NOMO-1 (cell line): ENCODE results near the gene PPP5C.
"Not testable (repeated sequence)": the region's sequence is repeated elsewhere in the genome, so short reads cannot be mapped to it uniquely, and the experiment has no call there.

Experiments
- DNase-seq, 2 experiments: peaks; one replicate each; lab custom pipeline; 2025; ENCODE audit not compliant: unreplicated experiment in 2 of 2; lab: John Stamatoyannopoulos, UW

The PPP5C gene

DNA sequence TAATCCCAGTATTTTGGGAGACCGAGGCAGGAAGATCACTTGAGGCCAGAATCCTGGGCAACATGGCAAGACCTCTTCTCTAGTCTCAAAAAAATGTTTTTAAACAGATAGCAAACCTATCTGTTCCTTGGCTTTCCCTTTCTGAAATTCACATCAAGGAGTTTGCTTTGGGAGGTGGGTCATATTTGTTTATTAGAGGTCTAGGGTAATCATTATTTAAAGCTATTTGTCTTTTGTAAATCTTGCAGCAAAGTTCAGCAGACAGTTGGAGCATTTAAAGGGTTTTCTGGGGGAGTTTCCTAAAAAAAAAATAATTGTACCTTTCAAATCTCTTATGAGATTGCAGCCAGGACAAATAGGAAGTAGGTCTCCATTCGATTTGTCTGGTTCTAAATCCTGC lies 17.5 kb downstream of the PPP5C start:
- DNase-seq = no peak

DNA sequence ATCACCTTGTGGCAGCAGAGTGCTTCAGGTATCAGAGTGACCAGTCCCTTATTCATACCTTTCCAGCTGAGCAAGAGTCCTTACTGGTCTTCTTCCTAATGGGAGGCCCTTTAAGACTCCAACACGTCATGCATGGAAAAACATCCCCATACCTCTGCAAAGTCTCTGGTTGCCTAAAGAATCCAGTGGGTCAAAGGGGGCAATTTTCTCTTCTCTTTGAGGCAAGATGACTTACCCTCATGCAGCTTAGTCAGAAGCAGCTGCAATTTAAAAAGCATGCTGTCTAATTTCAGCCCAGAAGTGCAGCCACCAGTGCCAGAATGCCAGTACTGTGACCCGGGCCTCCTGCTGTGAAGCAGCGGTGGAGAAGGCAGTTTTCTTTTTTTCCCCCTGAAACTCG lies 18.7 kb downstream of the PPP5C start:
- no peak for DNase-seq

DNA sequence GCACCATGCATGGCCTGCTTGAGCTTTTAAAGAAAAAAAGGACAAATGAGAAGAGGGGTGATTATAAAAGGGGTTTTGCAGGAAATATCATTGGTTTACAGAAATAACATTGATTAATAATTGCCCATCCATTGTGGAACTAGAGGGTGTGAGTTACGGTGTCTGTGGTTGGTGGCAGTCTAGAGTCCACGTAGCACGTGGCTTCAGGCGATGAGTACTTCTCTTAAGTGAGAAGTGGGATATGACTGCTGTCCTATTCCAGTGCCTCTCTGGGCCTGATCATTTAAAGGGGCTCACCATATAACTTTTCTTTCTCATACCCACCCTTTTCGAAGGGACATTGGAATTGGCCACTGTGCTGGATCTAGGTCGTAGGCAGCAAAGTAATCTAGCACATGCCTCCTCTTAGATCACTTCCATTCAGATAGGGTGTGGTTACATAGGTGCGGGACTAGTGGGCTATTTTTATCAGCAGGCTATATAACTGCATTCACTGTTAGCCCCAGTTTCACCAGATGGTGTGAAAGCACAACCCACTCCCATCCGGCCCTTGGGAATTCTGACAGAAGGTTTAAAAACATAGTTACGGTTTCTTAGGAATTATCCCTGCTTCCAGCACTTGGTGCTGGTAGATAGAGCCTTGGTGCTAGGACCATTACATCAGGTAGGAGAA lies 19.9 kb downstream of the PPP5C start:
- no peak for DNase-seq

DNA sequence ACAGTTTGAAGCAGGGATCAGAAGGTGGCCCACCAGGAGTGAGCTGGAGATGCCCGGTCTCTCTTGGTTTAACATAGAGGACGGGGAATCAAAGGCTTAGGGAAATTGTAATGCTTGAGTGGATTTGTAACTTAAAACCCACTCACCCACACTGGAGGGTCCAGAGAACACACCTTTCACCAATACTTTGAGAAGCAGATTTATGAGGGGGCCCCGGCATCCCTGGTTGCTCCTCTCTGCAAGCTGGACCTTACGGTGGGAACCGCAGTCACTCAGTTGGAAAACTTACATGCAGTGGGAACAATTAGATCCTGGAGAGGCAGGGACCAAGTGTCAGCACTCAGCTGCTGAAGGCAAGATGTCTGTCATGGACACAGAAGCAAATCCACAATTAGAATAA lies 20.5 kb downstream of the PPP5C start:
- no peak for DNase-seq

DNA sequence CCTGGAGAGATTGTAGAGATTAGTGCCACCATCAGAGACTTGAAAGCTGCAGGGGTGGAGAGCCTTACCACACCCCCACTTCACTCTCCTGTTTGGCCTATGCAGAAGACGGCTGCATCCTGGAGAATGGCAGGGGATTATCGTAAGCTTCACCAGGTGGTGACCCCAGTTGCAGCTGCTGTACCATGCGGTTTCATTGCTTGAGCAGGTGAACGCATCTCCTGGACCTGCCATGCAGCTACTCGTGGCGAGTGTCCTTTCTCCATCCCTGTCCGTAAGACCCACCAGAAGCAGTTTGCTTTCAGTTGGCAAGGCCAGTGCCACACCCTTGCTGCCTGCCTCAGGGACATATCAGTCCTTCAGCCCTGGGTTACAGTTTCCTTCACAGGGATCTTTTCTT lies 21.2 kb downstream of the PPP5C start:
- DNase-seq = no peak

DNA sequence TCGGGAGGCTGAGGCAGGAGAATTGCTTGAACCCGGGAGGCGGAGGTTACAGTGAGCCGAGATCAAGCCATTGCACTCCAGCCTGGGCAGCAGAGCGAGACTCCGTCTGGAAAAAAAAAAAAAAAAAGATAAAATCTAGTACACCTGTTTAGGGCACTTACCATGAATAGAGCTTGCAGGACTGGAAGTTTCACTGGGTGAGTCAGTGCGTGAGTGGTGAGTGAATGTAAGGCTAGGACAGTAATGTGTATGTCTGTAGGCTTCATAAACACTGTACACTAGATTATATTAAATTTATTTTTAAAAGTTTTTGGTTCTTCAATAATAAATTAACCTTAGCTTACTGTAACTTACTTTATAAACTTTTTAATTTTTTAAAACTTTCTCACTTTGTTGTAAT lies 22.9 kb downstream of the PPP5C start:
- DNase-seq = no peak

DNA sequence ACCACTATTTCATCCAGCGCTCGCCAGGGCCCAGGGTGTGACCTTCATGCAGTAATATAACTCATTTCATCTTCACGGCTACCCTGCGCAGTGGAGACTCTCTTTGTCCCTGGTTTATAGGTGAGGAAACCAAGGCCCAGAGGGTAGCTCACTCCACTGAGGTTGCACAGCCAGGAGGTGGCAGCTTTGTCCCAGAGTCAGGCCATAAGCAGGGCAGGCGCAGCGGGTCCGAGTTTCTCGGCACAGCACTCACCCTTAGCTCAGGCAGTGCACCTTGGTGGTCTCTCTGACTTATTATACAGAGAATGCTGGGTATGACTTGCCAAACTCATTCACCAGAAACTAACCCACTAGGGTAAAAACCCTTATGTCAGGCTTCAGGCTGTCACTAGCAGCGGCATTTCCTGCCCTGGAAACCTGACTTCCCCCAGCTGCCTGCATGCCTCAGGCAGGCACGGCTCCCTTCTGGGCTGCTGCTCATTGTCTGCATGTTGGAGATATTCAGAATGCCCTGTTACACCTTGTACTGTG lies 24.5 kb downstream of the PPP5C start:
- no peak for DNase-seq

DNA sequence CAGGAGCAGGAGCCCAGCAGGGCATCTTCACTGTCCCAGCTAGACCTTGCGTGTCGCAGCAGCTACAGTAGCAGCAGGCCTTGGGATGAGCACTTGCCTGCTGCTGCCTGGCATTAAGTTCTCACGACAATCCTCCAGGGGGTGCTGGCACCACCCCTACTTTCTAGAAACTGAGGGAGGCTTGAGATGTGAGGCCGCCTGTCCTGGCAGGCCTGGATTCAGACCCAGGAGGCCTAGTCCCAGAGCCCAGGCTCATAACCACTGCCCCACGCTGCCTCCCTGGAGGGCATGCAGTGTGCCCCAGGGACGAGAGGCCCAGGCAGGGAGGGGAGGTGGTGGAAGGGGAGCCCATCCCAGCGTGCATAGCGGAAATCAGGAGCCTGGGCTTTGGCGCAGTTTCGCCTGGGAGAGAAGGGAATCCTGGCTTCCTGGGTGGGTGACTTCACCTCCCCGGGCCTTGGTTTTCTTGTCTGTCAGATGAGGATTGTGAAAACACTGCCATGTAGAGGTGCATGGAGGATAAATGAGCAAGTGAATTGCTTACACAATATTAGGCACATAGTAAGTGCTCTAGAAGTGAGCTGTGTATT lies 26.1 kb downstream of the PPP5C start:
- no peak for DNase-seq

DNA sequence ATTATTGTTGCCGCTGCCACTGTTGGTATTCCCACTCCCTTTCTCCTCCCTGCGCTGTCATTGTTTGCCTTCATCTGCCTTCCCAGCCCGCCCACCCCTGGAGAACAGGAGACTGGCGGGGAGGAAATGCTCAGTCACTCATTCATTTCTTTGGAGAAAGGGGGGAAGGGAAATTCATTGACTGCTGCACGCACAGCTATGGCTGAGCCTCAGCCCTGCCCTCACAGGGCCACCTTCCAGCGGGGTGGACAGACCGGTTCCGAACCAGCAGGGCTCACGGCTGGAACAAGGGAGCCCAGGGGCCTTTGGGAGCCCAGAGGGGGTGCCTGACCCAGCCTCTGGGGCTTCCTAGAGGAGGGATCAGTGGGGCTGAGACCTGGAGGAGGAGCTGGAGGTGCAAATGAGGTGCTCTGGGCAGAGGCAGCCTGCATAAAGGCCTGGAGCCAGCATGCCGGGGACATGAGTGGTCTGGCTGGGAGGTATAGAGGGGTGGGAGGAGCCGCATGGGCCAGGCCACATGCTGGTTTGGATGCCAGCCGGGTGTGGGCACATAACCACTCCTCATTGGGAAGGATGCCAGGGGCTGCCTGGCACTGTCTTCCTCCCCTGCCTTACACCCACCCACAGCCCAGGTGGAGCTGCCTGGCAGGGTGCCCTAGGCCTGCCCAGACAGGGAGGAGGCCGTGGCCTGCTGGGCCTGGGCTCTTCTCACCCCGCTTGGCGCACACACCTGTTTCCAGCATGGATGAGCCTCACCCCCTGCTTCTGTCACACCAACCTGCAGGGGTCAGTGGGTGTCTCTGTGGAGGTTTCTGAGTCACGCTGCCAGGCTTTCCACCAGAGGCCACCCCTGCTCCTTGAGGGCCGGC lies 26.8 kb downstream of the PPP5C start:
- DNase-seq = no peak

DNA sequence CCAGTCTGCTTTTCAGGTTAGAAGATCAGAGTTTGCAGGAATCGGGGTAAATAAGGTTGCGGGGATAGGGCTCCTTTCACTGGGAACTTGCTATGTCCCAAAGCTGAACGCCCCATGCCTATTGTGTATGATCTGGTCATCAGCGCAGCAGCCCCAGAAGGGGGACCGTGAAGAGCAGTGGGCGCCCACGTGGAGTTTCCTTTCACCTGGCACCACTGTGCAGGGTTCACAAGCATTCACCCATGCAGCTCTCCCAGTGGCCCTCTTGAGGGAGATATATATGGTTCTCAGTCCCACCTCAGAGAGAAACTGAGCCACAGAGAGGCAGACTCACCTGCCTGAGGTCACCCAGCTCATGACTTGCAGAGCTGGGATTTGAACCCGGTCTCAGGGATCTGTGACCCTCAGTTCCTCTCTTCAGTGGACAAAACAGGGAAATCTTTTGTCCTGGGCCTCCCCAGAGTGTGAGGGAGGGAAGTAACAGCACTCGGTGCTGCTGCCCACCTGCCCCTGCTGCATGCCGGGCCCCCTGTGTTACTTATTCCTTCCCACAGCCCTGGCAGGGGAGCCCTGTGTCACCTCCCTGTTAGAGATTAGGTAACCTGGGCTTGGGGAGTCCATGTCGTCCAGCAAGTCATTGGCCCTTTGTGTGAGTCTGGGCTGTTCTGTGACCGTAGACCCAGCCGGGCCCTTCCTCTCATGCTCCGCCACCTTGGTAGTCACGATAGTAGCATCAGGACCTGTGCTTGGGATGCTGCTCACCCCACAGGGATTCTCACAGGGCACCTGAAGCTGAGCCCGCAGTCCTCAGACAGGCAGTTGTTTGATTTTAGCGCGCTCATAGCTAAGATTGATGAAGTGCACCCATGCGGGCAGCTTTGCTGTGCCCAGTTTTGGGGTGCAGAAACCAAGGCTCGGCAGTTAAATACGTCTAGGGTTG lies 27.9 kb downstream of the PPP5C start:
- no peak for DNase-seq

DNA sequence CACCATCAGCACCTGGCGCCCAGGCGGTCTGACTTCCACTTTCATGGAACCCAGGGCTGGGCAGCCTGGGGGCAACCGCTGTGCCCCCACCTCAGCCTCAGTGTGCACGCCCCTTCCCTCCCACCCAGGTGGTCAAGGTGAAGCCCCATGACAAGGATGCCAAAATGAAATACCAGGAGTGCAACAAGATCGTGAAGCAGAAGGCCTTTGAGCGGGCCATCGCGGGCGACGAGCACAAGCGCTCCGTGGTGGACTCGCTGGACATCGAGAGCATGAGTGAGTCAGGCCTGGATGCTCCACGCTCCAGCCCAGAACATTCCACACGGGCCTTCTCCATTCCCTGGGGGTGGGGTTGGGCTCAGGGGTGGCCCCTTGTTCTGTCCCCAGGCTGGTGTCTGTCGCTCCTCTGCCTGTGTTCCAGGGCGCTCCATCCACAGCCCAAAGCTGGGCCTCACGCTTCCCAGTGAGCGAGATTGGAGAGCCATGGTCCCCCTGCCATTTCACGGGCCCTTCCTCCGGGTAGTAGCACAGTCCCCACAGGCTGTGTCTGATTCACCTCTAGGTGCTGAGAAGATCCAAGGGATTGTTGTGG lies 28.7 kb downstream of the PPP5C start:
- not testable (repeated sequence) for DNase-seq

DNA sequence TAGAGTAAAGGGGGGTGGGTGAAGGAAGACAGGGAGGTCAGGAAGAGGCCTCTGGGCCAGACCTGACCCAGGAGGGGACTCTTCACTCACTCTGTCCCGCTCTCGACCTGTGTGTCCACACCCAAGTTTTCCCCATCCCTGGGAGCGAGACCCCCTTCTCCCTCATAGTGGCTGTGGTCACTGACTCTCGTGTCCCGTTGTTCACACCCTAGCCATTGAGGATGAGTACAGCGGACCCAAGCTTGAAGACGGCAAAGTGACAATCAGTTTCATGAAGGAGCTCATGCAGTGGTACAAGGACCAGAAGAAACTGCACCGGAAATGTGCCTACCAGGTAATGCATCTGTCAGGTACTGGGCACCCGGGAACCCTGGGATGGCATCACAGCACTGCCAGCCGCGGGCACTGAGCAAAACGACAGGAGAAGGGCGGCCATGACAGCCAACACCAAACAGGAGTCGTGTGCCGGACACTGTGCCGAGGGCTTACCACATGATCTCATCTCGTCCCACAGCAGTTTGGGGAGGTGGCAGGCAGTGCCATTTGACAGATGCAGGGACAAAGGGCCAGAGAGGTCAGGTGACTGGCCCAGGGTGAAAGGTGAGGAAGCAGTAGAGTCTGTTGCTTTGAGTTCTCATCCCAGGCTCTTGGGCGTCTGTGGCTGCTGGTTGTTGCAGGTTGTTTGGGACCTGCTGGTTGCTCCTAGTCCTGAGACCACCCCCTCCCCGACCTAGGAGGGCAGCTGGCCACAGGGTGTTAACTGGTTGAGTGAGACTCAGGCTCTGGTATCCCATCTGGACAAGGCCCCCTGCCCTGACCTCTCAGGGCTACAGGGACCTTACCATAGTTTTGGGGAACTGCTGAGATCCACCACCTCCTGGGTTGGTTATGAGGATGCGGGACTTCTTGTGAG lies 29.6 kb downstream of the PPP5C start:
- DNase-seq = no peak

DNA sequence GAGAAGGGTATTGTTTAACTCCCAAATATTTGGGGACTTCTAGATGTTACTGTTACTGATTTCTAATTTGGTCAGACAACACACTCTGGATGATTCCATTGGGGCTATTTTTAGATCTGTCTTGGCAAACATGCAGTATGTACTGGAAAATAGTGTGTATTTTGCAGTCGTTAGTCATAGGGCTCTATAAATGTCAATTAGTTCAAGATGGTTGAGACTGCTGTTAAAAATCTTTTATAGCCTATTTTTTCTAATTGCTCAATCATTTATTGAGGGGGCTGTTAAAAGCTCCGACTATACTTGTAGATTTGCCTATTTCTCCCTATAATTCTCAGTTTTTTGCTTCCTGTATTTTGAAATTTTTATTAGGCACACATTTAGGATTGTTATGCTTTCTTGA lies 31.4 kb downstream of the PPP5C start:
- DNase-seq = no peak

DNA sequence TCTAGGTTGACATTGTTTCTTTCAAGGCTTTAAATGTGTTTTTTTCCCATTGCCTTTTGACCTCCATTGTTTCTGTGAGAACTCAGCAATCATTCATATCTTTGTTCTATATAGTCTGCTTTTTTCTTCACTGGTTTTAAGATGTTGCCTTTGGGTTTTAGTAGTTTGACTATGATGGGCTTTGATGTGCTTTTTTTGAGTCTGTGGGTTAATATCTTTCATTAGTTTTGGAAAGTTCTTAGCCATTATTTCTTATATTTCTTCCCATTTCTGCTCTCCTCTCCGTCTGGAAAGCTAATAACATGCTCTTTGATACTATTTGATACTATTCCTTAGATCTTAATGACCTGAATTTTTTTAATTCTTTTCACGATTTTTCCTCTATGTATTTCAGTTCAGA lies 33.8 kb downstream of the PPP5C start:
- no peak for DNase-seq

DNA sequence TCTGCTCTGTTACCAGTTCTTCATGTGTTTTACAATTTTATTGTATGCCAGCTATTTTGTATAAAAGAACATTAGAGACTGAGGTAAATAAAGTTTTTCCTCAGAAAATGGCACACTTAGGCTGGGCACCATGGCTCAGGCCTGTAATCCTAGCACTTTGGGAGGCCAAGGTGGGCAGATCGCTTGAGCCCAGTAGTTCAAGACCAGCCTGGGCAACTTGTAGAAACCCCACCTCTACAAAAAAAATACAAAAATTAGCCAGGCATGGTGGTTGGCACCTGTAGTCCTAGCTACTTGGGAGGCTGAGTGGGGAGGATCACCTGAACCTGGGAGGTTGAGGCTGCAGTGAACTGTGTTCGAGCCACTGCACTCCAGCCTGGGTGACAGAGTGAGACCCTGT lies 34.5 kb downstream of the PPP5C start:
- no peak for DNase-seq

DNA sequence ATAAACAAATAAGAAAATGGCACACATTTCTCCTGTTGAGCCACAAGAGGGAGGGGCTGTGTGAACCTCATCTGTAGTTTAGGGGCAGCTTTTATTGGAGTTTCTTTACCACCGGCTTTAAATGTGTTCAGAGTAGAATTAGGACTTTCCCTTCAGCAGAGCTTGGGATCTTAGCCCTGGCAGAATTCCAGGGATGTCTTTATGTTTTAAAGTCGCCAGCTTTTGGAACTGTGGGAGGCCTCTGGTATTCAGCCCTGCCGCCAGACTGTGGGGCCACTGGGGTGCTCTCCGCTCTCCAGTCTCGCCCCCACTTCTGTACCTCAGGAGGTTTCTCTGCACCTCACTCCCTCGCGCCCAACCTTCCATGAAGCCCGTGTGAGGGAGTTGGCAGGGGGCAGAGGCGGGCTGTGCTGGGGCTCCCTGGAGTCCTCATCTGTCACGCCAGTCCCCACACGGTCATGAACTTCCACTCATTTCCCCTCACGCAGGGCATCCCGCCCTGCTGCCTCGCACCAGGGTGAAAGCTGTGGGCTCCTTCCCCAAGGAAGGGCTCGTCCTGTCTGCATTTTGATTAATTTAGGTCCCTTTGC lies 35.0 kb downstream of the PPP5C start:
- DNase-seq = no peak

DNA sequence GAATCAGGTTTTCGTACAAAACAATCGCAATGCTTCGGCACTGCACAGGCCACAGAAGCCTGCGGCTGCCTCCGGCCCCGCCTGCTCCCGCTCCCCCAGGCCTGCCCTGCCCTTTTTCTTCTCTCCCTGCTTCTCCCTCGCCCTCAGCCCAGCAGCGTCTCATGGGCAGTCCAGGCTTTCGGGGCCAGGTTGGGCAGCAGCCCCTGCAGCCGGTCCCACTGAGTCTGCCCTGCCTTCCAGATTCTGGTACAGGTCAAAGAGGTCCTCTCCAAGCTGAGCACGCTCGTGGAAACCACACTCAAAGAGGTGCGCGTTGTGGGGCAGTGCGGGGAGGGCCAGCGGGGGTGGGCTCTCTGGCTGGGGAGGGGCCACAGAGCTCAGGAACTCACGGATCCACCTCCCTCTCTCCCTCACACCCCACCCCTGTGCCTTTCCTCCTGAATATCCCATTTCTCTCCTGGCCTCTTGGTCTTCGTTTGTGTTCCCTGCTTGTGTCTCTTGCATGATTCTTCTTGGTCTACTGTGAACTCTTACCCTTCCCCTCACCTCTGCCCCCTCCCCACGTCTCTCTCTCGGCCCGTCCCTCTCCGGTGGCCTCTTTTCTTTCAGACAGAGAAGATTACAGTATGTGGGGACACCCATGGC lies 36.4 kb downstream of the PPP5C start:
- no peak for DNase-seq

DNA sequence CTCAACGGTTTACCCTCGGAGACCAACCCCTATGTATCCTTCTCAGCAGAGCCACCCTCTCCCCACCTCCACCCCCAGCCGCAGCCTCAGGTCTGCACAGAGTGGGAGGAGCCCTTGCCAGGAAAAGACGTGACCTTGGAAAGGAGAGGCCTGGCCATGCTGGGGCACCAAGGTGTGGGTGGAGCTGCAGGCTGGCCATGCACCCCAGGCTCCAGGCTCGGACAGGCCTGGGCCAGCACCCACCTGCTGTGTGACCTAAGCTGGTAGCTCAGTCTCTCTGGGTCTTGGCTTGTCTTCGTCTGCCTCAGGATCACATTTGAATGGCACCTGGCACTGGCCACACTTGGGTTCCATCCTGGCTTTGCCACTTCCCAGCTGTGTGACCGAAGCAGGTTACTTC lies 37.0 kb downstream of the PPP5C start:
- no peak for DNase-seq
